Natural killer cell treated with Interleukin-12 subunit alpha and Interleukin-12 subunit beta and Interleukin-15 and Interleukin-18, amount 100 ng/mL, for 72 hours (primary cell): Measurements from ENCODE around the gene PRDX2. TPM values are rescaled to one million over a fixed set of nuclear protein-coding genes. Genes with fewer than 3 reads are reported as not detected.
A peak's percentile ranks its signal among the peaks of the same experiment; 100 is the strongest.

ENCODE experiments used
- ATAC-seq, 2 donors: fragments of 150-1000 bp; cut with Tn5 transposase in 1 of 2; sonication (Bioruptor Pico), chemical (Tn5 transposase) in 1 of 2; 2 replicates each; pipeline ENCODE4 v1.10.0; 2021
- DNase-seq: peaks from one replicate; pipeline ENCODE4 v3.0.0; 2022; ENCODE audit warnings: low spot score
- H3K27ac Mint-ChIP-seq, 2 donors: 1 replicate in 1 of 2; 2 replicates in 1 of 2; pipeline ENCODE4 v1.8.0; 2022; ENCODE audit warnings: mixed read lengths in 2 of 2, mild to moderate bottlenecking in 1 of 2, moderate library complexity in 1 of 2
- H3K27me3 Mint-ChIP-seq, 2 donors: 1 replicate in 1 of 2; 2 replicates in 1 of 2; pipeline ENCODE4 v1.8.0; 2022; ENCODE audit warnings: mixed read lengths in 2 of 2
- H3K36me3 Mint-ChIP-seq: one replicate; pipeline ENCODE4 v1.8.0; 2022; ENCODE audit warnings: mixed read lengths
- H3K4me1 Mint-ChIP-seq, 2 donors: 1 replicate in 1 of 2; 2 replicates in 1 of 2; pipeline ENCODE4 v1.8.0; 2022; ENCODE audit warnings: low read depth in 2 of 2, mixed read lengths in 2 of 2, mild to moderate bottlenecking in 1 of 2
- H3K4me3 Mint-ChIP-seq: one replicate; pipeline ENCODE4 v1.8.0; 2022; ENCODE audit warnings: mixed read lengths
- H3K9me3 Mint-ChIP-seq: 2 replicates; pipeline ENCODE4 v1.8.0; 2022; ENCODE audit warnings: mixed read lengths
- total RNA-seq, 2 donors: library from RNA; stranded (reverse); gene quantifications; one replicate each; pipeline ENCODE4 v1.2.3, GENCODE V29; 2022

The PRDX2 gene
- total RNA-seq, 2 donors from 2014 or later = 150 to 226 TPM

- H3K36me3 Mint-ChIP-seq = no peaks in the 10 kb centered on the region
- H3K27me3 Mint-ChIP-seq = no peaks in the 10 kb centered on the region
- DNase-seq = peak; percentile 85
- H3K9me3 Mint-ChIP-seq = no peaks in the 10 kb centered on the region
- ATAC-seq = peak in 1 of 2 donors; percentile 0
- peaks cover 36 to 40% of the 10 kb centered on the region in 2 donors for H3K4me1 Mint-ChIP-seq
- H3K4me3 Mint-ChIP-seq = peak overlapping the region; percentile 97
- H3K27ac Mint-ChIP-seq = peak overlapping the region; percentile 90 to 98
Observed at GRCh38 chr19:12792051-12792852, 9.3 kb downstream of the PRDX2 start.

- H3K4me1 Mint-ChIP-seq = peaks cover 35 to 39% of the 10 kb centered on the region in 2 donors
- peak within 1 kb of the TSS; percentile 90 to 98 for H3K27ac Mint-ChIP-seq
- no peaks in the 10 kb centered on the region for H3K36me3 Mint-ChIP-seq
- H3K4me3 Mint-ChIP-seq = peak within 1 kb of the TSS; percentile 97
- H3K9me3 Mint-ChIP-seq = no peaks in the 10 kb centered on the region
- DNase-seq = peak; percentile 98
- ATAC-seq = peak; percentile 62 to 72
- H3K27me3 Mint-ChIP-seq = no peaks in the 10 kb centered on the region
Observed at GRCh38 chr19:12791345-12792050, 10.1 kb downstream of the PRDX2 start, which contains the start of gene JUNB. Gene JUNB, plus strand, starts transcription at chr19:12791486. Its CDS starts 286 bp downstream, at chr19:12791772.

DNA sequence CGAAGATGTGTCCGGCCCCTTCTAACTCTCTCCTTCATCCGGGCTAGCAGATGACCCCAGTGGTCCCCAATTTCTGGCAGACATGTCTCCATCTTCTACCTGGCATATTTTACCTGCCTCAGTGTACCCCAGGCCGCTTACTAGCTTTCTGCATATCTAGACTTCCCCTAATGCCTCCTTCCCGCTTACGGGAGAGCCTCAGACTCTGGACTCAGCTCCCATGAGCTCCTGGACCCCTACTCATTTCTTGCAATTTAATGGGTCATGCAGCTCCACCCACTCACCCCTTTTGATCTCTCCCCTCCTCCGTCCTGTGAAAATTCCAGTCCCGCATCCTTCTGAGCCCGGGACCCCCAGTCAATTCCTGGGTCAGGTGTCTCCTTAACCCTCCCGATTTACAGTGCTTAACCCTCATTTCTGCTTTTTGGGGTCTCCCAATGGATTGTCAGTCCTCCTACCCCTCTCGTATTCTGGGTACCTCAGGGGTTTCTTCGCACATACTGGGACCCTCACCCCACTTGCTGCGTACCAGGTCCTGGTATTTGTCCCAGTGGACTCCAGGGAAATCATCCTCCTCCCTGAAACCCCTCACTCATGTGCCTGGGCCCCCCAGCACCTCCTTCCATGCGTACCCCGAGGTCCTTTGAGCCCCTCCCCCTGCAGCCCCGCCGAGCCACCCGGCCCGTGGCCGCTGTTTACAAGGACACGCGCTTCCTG, 10.8 kb downstream of the PRDX2 start:
- DNase-seq = no peak
- Mint-ChIP-seq H3K4me1 (peaks cover 28 to 31% of the 10 kb centered on the region in 2 donors), H3K9me3 (no peaks in the 10 kb centered on the region), H3K27ac (peak overlapping the region; percentile 90 to 98), H3K27me3 (no peaks in the 10 kb centered on the region), H3K4me3 (peak overlapping the region; percentile 97), H3K36me3 (no peaks in the 10 kb centered on the region)
- ATAC-seq = no peak

GRCh38 chr19:12789904-12790619, 11.5 kb downstream of the PRDX2 start:
- DNase-seq = peak; percentile 99
- Mint-ChIP-seq H3K4me1 (peaks cover 25 to 29% of the 10 kb centered on the region in 2 donors), H3K4me3 (peak overlapping the region; percentile 97), H3K9me3 (no peaks in the 10 kb centered on the region), H3K27ac (peak overlapping the region; percentile 90 to 98), H3K36me3 (no peaks in the 10 kb centered on the region), H3K27me3 (no peaks in the 10 kb centered on the region)
- ATAC-seq = peak; percentile 66 to 69

DNA sequence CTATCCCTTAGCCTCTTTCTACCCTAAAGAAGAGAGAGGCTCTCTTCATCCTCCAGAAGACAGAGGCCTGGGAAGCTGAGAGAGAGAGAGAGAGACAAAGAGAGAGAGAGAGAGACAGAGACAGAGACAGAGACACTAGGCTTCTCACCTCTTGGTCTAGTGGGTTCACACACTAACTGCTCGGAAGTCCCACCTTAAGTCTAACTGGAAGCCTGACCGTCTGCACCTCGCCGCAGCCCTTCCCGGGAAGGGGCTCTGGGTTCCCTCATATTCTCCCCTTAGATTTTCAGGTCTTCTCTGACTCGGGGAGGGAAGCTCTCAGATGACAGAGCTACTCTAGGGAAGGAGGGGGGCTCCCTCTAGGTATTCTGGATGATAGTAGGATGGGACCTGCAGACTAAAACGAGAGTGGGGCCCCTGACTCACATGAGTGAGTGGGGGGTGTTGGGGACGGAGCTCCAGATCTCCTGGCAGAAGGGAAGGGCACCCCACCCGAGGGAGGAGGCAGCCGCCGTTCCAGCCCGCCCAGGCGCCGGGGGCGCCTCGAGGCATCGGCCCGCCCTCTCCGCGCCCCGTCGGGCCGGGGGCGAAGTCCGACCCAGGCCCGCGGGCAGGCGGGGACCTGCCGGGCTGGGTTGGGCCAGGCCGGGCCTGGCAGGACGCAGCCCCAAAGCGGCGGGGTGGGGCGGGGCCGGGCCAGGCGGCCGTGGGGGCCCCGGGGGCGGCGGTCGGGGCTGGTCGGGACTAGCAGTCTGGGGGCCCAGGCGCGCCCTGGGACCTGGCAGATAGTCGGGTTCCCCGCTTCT, 12.3 kb downstream of the PRDX2 start:
- no peaks in the 10 kb centered on the region for H3K36me3 Mint-ChIP-seq
- H3K4me3 Mint-ChIP-seq = peak overlapping the region; percentile 97
- ATAC-seq (no peak), DNase-seq (peak; percentile 74)
- no peaks in the 10 kb centered on the region for H3K27me3 Mint-ChIP-seq
- H3K4me1 Mint-ChIP-seq = peaks cover 21 to 25% of the 10 kb centered on the region in 2 donors
- no peaks in the 10 kb centered on the region for H3K9me3 Mint-ChIP-seq
- H3K27ac Mint-ChIP-seq = peak overlapping the region; percentile 89 to 95

- Mint-ChIP-seq H3K9me3 (no peaks in the 10 kb centered on the region), H3K4me1 (peaks cover 17 to 22% of the 10 kb centered on the region in 2 donors), H3K27ac (peak overlapping the region; percentile 89 to 95), H3K27me3 (no peaks in the 10 kb centered on the region), H3K4me3 (peak overlapping the region; percentile 93), H3K36me3 (no peaks in the 10 kb centered on the region)
- ATAC-seq (peak in 1 of 2 donors; percentile 1), DNase-seq (peak; percentile 87)
Observed at GRCh38 chr19:12788682-12789097, 12.9 kb downstream of the PRDX2 start.

DNA sequence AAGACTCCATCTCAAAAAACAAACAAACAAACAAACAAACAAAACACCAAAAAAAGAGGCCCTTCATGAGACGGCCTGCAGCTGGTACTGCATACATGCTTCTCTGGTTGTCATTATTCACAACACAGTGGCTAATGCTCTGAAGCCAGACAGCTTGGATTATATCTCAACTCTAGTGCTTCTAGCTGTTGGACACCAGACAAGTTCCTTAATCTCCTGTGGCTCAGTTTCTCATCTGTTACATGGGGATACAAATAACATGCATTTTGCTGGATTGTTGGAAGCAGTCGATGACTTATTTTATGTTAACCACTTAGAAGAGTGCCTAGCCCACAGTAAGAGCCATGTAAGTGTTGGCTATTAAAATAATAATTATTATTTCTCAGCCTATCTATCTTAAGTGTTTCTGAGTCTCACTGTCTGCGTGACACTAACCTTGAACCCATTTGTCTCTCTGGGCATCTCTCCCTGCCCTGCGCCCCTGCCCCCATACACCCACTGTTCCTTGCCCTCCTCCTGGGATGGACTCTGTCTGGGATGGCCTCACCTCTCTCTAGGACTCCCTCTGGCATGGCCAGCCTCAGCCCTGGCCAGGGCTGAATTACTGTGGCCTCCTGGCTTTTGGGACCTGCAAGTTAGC, 13.4 kb downstream of the PRDX2 start:
- Mint-ChIP-seq H3K27me3 (no peaks in the 10 kb centered on the region), H3K4me1 (peaks cover 17 to 25% of the 10 kb centered on the region in 2 donors), H3K27ac (peak overlapping the region; percentile 89 to 95), H3K9me3 (no peaks in the 10 kb centered on the region), H3K4me3 (peak overlapping the region; percentile 93), H3K36me3 (no peaks in the 10 kb centered on the region)
- ATAC-seq (no peak), DNase-seq (no peak)

DNA sequence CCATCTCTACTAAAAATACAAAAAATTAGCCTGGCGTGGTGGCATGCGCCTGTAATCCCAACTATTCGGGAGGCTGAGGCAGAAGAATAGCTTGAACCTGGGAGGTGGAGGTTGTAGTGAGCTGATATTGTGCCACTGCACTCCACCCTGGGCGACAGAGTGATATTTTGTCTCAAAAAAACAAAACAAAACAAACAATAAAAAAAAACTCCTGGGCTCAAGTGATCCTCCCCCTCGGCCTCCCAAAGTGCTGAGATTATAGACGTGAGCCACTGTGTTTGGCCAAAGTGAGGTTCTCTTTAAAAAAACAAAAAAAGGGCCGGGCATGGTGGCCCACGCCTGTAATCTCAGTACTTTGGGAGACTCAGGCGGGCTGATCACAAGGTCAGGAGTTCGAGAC, 14.1 kb downstream of the PRDX2 start:
- Mint-ChIP-seq H3K27ac (no peak overlapping the region), H3K27me3 (no peaks in the 10 kb centered on the region), H3K4me1 (peaks cover 17 to 25% of the 10 kb centered on the region in 2 donors), H3K4me3 (no peak overlapping the region), H3K9me3 (no peaks in the 10 kb centered on the region), H3K36me3 (no peaks in the 10 kb centered on the region)
- no peak for ATAC-seq
- DNase-seq = no peak

DNA sequence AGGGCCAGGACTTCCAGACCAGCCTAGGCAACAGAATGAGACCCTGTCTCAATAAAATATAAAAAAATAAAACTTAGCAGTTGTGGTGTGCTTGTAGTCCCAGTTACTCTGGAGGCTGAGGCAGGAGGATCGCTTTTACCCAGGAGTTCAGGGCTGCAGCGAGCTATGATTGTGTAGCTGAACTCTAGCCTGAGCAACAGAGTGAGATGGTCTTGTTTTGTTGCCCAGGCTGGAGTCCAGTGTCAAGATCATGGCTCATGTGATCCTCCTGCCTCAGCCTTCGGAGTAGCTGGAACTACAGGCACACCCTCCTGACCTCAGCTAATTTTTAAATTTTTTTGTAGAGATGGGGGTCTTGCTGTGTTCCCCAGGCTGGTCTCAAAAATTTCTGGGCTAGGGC, 14.6 kb downstream of the PRDX2 start:
- Mint-ChIP-seq H3K9me3 (no peaks in the 10 kb centered on the region), H3K36me3 (no peaks in the 10 kb centered on the region), H3K4me1 (peaks cover 20 to 28% of the 10 kb centered on the region in 2 donors), H3K27ac (no peak overlapping the region), H3K4me3 (no peak overlapping the region), H3K27me3 (no peaks in the 10 kb centered on the region)
- DNase-seq = no peak
- ATAC-seq = no peak

DNA sequence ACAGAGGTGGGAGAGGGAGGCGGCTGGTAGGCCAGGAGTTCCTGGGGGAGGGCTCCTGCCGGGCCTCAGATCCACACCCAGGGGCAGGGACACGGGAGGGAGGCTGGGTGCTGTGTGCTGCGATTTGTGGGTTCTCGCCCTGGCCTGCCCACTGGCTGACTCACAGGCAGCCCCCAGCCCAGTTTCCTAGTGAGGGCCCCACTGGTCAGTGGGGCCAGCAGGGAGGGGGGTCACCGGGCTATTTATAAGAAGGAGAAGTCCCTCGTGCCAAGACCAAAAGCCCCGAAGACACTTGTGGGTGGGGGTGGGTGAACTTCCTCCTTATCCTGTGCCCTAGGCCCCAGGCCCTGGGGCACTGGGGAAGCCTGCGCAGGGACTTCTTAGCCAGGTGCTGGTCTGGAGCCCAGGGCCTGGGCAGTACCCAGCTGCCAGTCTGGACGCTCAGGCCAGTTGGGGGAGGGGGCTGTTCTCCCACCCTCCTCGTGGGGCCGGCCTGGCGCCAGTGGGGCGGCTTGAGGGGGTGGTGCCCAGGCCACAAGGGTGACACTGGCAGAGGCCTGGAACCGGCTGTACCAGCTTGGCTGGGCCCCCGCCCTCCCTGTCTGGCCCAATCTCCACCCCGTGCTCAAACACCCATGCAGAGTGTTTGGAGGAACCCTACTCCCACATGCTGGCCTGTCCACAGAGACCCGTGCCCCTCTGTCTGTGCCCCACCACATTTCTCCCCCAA, 15.3 kb downstream of the PRDX2 start:
- no peak for DNase-seq
- Mint-ChIP-seq H3K27me3 (no peaks in the 10 kb centered on the region), H3K4me1 (peaks cover 27 to 28% of the 10 kb centered on the region in 2 donors), H3K27ac (no peak overlapping the region), H3K4me3 (no peak overlapping the region), H3K36me3 (no peaks in the 10 kb centered on the region), H3K9me3 (no peaks in the 10 kb centered on the region)
- ATAC-seq = no peak

DNA sequence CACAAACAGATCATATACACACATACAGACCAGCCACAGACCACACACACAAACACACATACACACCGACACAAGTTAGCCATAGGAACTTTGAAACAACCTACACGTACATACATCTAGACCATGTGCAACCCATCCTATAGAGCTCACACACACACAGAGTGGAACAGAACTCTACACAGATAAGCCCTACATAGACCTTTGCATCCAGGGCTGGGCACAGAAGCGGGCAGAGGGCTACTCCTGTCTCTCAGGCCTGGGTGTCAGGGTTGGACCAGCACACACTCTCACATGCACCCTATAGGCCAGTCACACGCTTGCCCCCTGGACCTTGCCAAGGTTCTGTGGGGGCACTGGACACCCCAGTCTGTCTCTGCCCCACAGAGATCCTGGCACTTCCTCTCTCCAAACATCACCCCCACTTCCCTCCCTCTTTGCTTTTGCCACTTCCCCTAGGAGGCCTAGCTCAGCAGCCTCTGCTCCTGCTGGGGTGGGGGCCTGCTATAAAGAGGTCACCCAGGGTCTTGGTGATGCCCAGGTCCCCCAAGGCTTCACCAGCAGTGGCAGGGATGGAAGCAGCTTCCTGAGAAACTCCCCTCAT, 16.1 kb downstream of the PRDX2 start:
- Mint-ChIP-seq H3K4me1 (peaks cover 20 to 21% of the 10 kb centered on the region in 2 donors), H3K27me3 (no peaks in the 10 kb centered on the region), H3K36me3 (no peaks in the 10 kb centered on the region), H3K4me3 (no peak overlapping the region), H3K27ac (no peak overlapping the region), H3K9me3 (no peaks in the 10 kb centered on the region)
- ATAC-seq (no peak), DNase-seq (no peak)
